Natural killer cell (primary cell): Measurements from ENCODE around the gene LCE2C. TPM values are rescaled to one million over a fixed set of nuclear protein-coding genes. Genes with fewer than 3 reads are reported as not detected.
A peak's percentile ranks its signal among the peaks of the same experiment; 100 is the strongest.

ENCODE experiments used
- ATAC-seq, 3 donors: fragments of 150-1000 bp in 2 of 3; fragments of 200-7000 bp in 1 of 3; cut with Tn5 transposase; 1 replicate in 1 of 3; 2 replicates in 2 of 3; pipeline ENCODE4 v1.10.0; 2021; ENCODE audit warnings: mild to moderate bottlenecking in 2 of 3, moderate library complexity in 2 of 3
- DNase-seq, 2 donors: peaks; one replicate each; pipeline versions ENCODE4 v3.0.0 to v3.0.0-alpha.2; 2013 to 2021; ENCODE audit warnings: mixed read lengths in 1 of 2
- H3K27ac ChIP-seq: one replicate; pipeline ENCODE4 v1.5.1; 2013; ENCODE audit warnings: mild to moderate bottlenecking, low read length
- H3K27me3 ChIP-seq: one replicate; pipeline ENCODE4 v1.6.1; 2013; ENCODE audit warnings: low read length; ENCODE audit not compliant: control insufficient read depth, insufficient read depth
- H3K36me3 ChIP-seq: one replicate; pipeline ENCODE4 v1.6.1; 2013; ENCODE audit warnings: low read length; ENCODE audit not compliant: control insufficient read depth, insufficient read depth
- H3K4me1 ChIP-seq: one replicate; pipeline ENCODE4 v1.6.1; 2013; ENCODE audit warnings: low read length; ENCODE audit not compliant: control insufficient read depth, insufficient read depth
- H3K4me3 ChIP-seq: one replicate; pipeline ENCODE4 v1.5.1; 2013; ENCODE audit warnings: low read length
- H3K9me3 ChIP-seq: one replicate; pipeline ENCODE4 v1.6.1; 2013; ENCODE audit warnings: low read length; ENCODE audit not compliant: control insufficient read depth, insufficient read depth
- H3K27ac Mint-ChIP-seq, 2 donors: one replicate each; pipeline ENCODE4 v1.8.0; 2022; ENCODE audit warnings: mild to moderate bottlenecking in 2 of 2, mixed read lengths in 2 of 2, moderate library complexity in 1 of 2
- H3K27me3 Mint-ChIP-seq, 2 donors: one replicate each; pipeline ENCODE4 v1.8.0; 2022; ENCODE audit warnings: low read depth in 2 of 2, mixed read lengths in 2 of 2
- H3K36me3 Mint-ChIP-seq: one replicate; pipeline ENCODE4 v1.8.0; 2022; ENCODE audit warnings: mixed read lengths
- H3K4me1 Mint-ChIP-seq, 2 donors: one replicate each; pipeline ENCODE4 v1.8.0; 2022; ENCODE audit warnings: mixed read lengths in 2 of 2
- H3K4me3 Mint-ChIP-seq: one replicate; pipeline ENCODE4 v1.8.0; 2022; ENCODE audit warnings: mild to moderate bottlenecking, moderate library complexity, mixed read lengths
- H3K9me3 Mint-ChIP-seq, 2 donors: one replicate each; pipeline ENCODE4 v1.8.0; 2022; ENCODE audit warnings: mixed read lengths in 2 of 2
- WGBS: methylation state at CpG from one replicate; pipeline ENCODE4 v1.1.7; 2013; ENCODE audit warnings: missing lambda C conversion rate; ENCODE audit not compliant: insufficient coverage; 5-methylcytosine and 5-hydroxymethylcytosine counted together
- intact Hi-C: fragments of 100-400 bp; cut with micrococcal nuclease; formaldehyde crosslinking; loops from one replicate; pipeline ENCODE4 v1.14.2; 2022
- total RNA-seq, 4 donors: library from RNA; stranded (reverse); fragments of 120-200 nt in 1 of 4; gene quantifications; one replicate each; pipeline versions ENCODE4 v1.2.3 to v1.2.4, GENCODE V29; 2013 to 2022
- TF ChIP-seq, protein P1 (sequence below): fragments of 200-600 bp; IDR thresholded peaks from one replicate; pipeline ENCODE4 v1.8.0; 2022; ENCODE audit warnings: antibody characterized with exemption

LCE2C gene
- total RNA-seq, 3 donors from 2014 or later (not counting 1 experiment from before 2014, with no cell fraction given) = not detected

DNA sequence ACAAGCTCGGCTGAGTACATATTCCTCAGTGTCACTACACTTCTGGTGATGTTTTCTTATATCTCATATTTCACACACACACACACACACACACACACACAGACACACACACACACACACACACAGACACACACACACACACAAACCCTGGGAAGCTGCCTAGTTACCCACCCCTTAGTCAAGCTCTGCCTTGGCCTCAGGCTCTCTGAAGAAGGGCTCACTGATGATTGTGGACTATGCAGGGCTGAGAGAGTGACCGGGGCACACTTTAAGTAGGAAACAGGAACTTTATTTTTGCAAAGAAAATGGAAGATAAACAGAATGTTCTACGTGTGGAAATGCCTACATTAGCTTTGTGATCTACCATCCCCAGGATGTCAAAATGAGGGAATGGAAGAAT, 31.1 kb upstream of the LCE2C start:
- 64% methylated on average over 3 of the region's 3 CpGs for WGBS

DNA sequence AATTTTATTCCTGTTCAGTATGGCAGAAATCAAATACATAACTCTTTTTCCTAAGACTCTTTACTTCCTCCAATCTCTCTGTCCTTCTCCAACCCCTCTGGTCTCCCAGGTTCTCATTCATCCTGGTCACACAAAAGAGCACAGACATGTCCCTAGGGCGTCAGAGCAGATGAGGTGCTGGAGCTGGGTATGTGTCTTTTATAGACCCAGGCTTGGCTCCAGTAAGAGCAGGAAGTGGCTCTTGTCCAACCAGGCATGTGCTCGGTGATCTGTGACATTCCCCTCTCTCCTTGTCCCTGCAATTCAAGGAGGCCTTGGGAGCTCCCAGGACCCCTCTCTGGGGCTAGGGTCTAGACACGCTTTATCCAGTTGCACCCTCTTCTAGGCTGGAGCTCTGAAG, 29.9 kb upstream of the LCE2C start:
- no peaks in the 10 kb centered on the region for H3K4me1 Mint-ChIP-seq
- peaks cover 4 to 60% of the 10 kb centered on the region in 2 donors for H3K27me3 Mint-ChIP-seq
- TF ChIP-seq, protein P1, sequence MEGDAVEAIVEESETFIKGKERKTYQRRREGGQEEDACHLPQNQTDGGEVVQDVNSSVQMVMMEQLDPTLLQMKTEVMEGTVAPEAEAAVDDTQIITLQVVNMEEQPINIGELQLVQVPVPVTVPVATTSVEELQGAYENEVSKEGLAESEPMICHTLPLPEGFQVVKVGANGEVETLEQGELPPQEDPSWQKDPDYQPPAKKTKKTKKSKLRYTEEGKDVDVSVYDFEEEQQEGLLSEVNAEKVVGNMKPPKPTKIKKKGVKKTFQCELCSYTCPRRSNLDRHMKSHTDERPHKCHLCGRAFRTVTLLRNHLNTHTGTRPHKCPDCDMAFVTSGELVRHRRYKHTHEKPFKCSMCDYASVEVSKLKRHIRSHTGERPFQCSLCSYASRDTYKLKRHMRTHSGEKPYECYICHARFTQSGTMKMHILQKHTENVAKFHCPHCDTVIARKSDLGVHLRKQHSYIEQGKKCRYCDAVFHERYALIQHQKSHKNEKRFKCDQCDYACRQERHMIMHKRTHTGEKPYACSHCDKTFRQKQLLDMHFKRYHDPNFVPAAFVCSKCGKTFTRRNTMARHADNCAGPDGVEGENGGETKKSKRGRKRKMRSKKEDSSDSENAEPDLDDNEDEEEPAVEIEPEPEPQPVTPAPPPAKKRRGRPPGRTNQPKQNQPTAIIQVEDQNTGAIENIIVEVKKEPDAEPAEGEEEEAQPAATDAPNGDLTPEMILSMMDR = no peak
- Histone ChIP-seq H3K9me3 (no peaks in the 10 kb centered on the region), H3K36me3 (no peaks in the 10 kb centered on the region), H3K27ac (no peak overlapping the region), H3K4me3 (no peak overlapping the region), H3K4me1 (no peaks in the 10 kb centered on the region), H3K27me3 (no peaks in the 10 kb centered on the region)
- DNase-seq (no peak), ATAC-seq (no peak)
- intact Hi-C loops = no loop called here
- H3K27ac Mint-ChIP-seq = no peak overlapping the region
- H3K9me3 Mint-ChIP-seq = no peaks in the 10 kb centered on the region
- no peak overlapping the region for H3K4me3 Mint-ChIP-seq
- H3K36me3 Mint-ChIP-seq = no peaks in the 10 kb centered on the region
- 69% methylated on average over 3 of the region's 3 CpGs for WGBS

More for the DNA sequence above, 31.1 kb upstream of the LCE2C start:
- Histone ChIP-seq H3K4me1 (no peaks in the 10 kb centered on the region), H3K27me3 (no peaks in the 10 kb centered on the region), H3K27ac (no peak overlapping the region), H3K9me3 (no peaks in the 10 kb centered on the region), H3K4me3 (no peak overlapping the region), H3K36me3 (no peaks in the 10 kb centered on the region)
- Mint-ChIP-seq H3K36me3 (no peaks in the 10 kb centered on the region), H3K9me3 (no peaks in the 10 kb centered on the region), H3K27ac (no peak overlapping the region), H3K27me3 (peaks cover 3 to 48% of the 10 kb centered on the region in 2 donors), H3K4me1 (no peaks in the 10 kb centered on the region), H3K4me3 (no peak overlapping the region)
- ATAC-seq (no peak), DNase-seq (no peak)
- TF ChIP-seq, protein P1 = no peak
- intact Hi-C loops = no loop called here

DNA sequence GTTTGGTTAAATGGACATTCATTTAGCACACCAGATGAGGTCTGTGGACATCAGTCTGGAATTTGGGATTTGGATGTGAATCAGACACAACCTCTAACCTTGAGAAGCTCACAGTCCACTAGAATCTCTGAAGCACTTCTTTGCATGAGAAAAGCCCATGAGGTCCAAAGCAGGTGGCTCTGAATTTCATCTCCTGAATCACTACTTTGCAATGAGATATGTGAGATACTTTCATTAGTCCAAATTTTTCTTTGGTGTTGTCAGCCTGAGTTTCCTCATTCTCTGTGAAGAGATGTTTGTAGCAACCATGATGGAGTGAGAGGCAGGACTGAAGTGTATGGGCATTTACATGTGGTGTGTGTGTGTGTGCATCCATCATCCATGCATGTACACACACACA, 28.4 kb upstream of the LCE2C start:
- Histone ChIP-seq H3K27ac (no peak overlapping the region), H3K4me1 (no peaks in the 10 kb centered on the region), H3K27me3 (no peaks in the 10 kb centered on the region), H3K36me3 (no peaks in the 10 kb centered on the region), H3K9me3 (no peaks in the 10 kb centered on the region), H3K4me3 (no peak overlapping the region)
- Mint-ChIP-seq H3K27me3 (peaks cover 5 to 64% of the 10 kb centered on the region in 2 donors), H3K36me3 (no peaks in the 10 kb centered on the region), H3K4me1 (no peaks in the 10 kb centered on the region), H3K4me3 (no peak overlapping the region), H3K27ac (no peak overlapping the region), H3K9me3 (no peaks in the 10 kb centered on the region)
- ATAC-seq (no peak), DNase-seq (no peak)
- intact Hi-C loops = no loop called here
- TF ChIP-seq, protein P1 = no peak

DNA sequence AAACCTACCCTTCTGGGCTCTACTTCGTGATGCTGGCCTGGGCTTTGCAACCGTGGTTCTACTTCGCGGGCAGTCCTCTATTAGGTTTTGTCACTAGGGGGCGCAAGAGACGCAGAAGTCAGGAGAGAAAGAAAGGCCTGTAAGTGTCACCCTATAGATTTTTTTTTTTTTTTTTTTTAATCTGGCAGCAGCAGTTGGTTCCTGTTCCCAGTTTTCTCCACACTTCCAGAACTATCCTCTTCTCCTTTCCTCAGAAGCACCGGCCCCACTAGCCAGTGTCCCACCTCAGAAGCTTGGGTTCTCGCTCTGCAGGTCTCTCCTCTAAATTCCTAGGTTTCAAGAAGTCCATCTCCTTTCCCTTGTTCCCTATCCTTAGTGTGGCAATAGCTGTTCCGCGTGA, 21.0 kb upstream of the LCE2C start:
- Histone ChIP-seq H3K9me3 (no peaks in the 10 kb centered on the region), H3K27me3 (no peaks in the 10 kb centered on the region), H3K27ac (no peak overlapping the region), H3K4me1 (no peaks in the 10 kb centered on the region), H3K4me3 (no peak overlapping the region), H3K36me3 (no peaks in the 10 kb centered on the region)
- Mint-ChIP-seq H3K9me3 (no peaks in the 10 kb centered on the region), H3K4me3 (no peak overlapping the region), H3K4me1 (peaks cover 4 to 5% of the 10 kb centered on the region in 2 donors), H3K36me3 (no peaks in the 10 kb centered on the region), H3K27ac (no peak overlapping the region), H3K27me3 (peaks cover 5 to 43% of the 10 kb centered on the region in 2 donors)
- WGBS = 36% methylated on average over 9 of the region's 10 CpGs
- ATAC-seq (peak in 1 of 3 donors; percentile 55), DNase-seq (peak in 1 of 2 donors; percentile 55)
- TF ChIP-seq, protein P1 = peak; percentile 63
- intact Hi-C loops = no loop called here
